ENCODE measurements around the gene LIPF. TPM values are rescaled to one million over a fixed set of nuclear protein-coding genes. Genes with fewer than 3 reads are reported as not detected.

Gene LIPF
- total RNA-seq, 1 experiment from 2014 or later = not detected

DNA sequence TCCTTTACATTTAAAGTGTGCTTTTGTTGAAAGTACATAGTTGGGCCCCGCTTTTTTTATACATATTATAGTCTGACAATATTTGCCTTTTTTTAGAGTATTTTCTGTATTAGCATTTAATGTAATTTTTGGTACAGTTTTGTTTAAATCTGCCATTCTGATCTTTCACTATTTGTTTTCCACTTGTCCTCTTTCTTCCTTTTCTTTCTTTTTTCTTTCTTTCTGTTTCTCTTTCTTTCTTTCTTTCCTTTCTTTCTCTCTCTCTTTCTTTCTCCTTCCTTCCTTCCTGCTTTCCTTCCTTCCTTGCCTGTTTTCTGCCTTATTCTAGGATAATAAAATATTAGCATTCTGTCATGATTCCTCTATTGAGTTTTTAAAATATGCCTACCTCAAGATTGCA, 51.3 kb downstream of the LIPF start:
- H3K27me3 Mint-ChIP-seq (ENCODE audit: insufficient read depth, unreplicated experiment) = peaks cover 8% of the 10 kb centered on the region
- Histone ChIP-seq H3K9me3 (no peaks in the 10 kb centered on the region), H3K4me1 (no peaks in the 10 kb centered on the region), H3K27me3 (replicated peaks; ENCODE audit: control insufficient read depth, insufficient read depth, low read length) (no peaks in the 10 kb centered on the region), H3K4me3 (ENCODE audit: low read depth, low read length) (no peak overlapping the region), H3K36me3 (ENCODE audit: control insufficient read depth, insufficient read depth, low read length) (no peaks in the 10 kb centered on the region)
- H3K4me3 Mint-ChIP-seq (ENCODE audit: unreplicated experiment) = no peak overlapping the region
- no TSS peak for BruUV-seq (replicated peaks)
- no peaks in the 10 kb centered on the region for H3K9me3 Mint-ChIP-seq (ENCODE audit: unreplicated experiment)
- intact Hi-C loops (cut with micrococcal nuclease; ENCODE audit: unreplicated experiment) = no loop called here
- no peak overlapping the region for H3K27ac Mint-ChIP-seq (ENCODE audit: unreplicated experiment)
- POLR2A ChIA-PET = no interaction called here
- H3K4me1 Mint-ChIP-seq (ENCODE audit: low read depth, unreplicated experiment) = peaks cover 9% of the 10 kb centered on the region
- DNase-seq = no peak
- TF ChIP-seq, protein P1, sequence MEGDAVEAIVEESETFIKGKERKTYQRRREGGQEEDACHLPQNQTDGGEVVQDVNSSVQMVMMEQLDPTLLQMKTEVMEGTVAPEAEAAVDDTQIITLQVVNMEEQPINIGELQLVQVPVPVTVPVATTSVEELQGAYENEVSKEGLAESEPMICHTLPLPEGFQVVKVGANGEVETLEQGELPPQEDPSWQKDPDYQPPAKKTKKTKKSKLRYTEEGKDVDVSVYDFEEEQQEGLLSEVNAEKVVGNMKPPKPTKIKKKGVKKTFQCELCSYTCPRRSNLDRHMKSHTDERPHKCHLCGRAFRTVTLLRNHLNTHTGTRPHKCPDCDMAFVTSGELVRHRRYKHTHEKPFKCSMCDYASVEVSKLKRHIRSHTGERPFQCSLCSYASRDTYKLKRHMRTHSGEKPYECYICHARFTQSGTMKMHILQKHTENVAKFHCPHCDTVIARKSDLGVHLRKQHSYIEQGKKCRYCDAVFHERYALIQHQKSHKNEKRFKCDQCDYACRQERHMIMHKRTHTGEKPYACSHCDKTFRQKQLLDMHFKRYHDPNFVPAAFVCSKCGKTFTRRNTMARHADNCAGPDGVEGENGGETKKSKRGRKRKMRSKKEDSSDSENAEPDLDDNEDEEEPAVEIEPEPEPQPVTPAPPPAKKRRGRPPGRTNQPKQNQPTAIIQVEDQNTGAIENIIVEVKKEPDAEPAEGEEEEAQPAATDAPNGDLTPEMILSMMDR (IDR thresholded peaks at IDR 0.05; ENCODE audit: insufficient read depth in 1 of 2, low read depth in 1 of 2, low read length in 1 of 2, severe bottlenecking in 1 of 2, unreplicated experiment in 1 of 2) = no peak
- H3K36me3 Mint-ChIP-seq (ENCODE audit: insufficient read depth, unreplicated experiment) = no peaks in the 10 kb centered on the region
- CTCF ChIA-PET = no interaction called here

DNA sequence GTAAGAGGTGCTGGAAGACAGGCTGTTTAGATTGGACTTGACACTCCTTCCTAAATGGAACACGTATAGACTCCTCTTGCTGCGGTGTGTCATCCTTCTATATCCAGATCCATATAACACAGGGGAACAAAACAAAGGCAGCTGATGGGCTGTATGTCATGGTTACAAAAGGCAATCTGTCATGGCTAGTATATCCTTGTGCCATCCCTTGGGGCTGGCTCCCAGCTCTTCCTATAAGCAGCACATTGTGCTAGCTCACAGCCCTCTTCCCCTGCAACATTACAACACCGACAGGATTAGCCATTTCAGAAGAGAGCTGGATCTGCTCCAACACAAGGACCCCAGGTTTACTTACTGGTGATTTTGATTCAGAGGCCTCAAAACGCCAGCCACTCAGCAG, 57.1 kb downstream of the LIPF start:
- H3K9me3 ChIP-seq = no peaks in the 10 kb centered on the region
- intact Hi-C loops (cut with micrococcal nuclease; ENCODE audit: unreplicated experiment) = no loop called here
- POLR2A ChIA-PET = no interaction called here
- H3K36me3 Mint-ChIP-seq (ENCODE audit: insufficient read depth, unreplicated experiment) = no peaks in the 10 kb centered on the region
- no TSS peak for BruUV-seq (replicated peaks)
- no peaks in the 10 kb centered on the region for H3K4me1 Mint-ChIP-seq (ENCODE audit: low read depth, unreplicated experiment)
- no peaks in the 10 kb centered on the region for H3K4me1 ChIP-seq
- TF ChIP-seq, protein P1 (IDR thresholded peaks at IDR 0.05; ENCODE audit: insufficient read depth in 1 of 2, low read depth in 1 of 2, low read length in 1 of 2, severe bottlenecking in 1 of 2, unreplicated experiment in 1 of 2) = no peak
- CTCF ChIA-PET = no interaction called here
- H3K27me3 Mint-ChIP-seq (ENCODE audit: insufficient read depth, unreplicated experiment) = peaks cover 12% of the 10 kb centered on the region
- no peak overlapping the region for H3K4me3 Mint-ChIP-seq (ENCODE audit: unreplicated experiment)
- no peak overlapping the region for H3K4me3 ChIP-seq (ENCODE audit: low read depth, low read length)
- H3K27ac Mint-ChIP-seq (ENCODE audit: unreplicated experiment) = no peak overlapping the region
- no peaks in the 10 kb centered on the region for H3K9me3 Mint-ChIP-seq (ENCODE audit: unreplicated experiment)
- DNase-seq = no peak
- H3K36me3 ChIP-seq (ENCODE audit: control insufficient read depth, insufficient read depth, low read length) = no peaks in the 10 kb centered on the region
- H3K27me3 ChIP-seq (replicated peaks; ENCODE audit: control insufficient read depth, insufficient read depth, low read length) = no peaks in the 10 kb centered on the region

DNA sequence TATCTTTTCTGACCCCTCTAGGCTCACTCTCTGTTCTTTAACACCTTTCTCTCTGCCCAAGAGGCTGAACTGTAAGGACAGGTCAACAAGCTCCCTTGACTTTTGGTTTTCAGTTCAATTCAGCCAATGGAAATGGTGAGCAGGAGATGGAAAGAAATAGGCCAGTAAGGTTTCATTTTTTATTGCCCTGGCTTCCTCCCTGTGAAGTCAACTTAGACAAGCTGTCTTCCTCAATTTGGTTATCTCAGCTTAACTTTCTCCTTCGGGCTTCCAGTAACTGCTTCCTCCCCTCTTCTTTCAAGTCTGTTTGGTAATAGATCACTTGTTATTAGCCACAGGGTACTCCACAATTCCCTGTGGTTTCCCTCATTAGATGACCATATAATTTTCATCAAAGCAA, 61.6 kb downstream of the LIPF start:
- no peaks in the 10 kb centered on the region for H3K27me3 ChIP-seq (replicated peaks; ENCODE audit: control insufficient read depth, insufficient read depth, low read length)
- Mint-ChIP-seq H3K4me3 (ENCODE audit: unreplicated experiment) (no peak overlapping the region), H3K9me3 (ENCODE audit: unreplicated experiment) (no peaks in the 10 kb centered on the region), H3K27me3 (ENCODE audit: insufficient read depth, unreplicated experiment) (peaks cover 8% of the 10 kb centered on the region), H3K27ac (ENCODE audit: unreplicated experiment) (no peak overlapping the region), H3K36me3 (ENCODE audit: insufficient read depth, unreplicated experiment) (no peaks in the 10 kb centered on the region), H3K4me1 (ENCODE audit: low read depth, unreplicated experiment) (no peaks in the 10 kb centered on the region)
- TF ChIP-seq, protein P1 (IDR thresholded peaks at IDR 0.05; ENCODE audit: insufficient read depth in 1 of 2, low read depth in 1 of 2, low read length in 1 of 2, severe bottlenecking in 1 of 2, unreplicated experiment in 1 of 2) = no peak
- no peaks in the 10 kb centered on the region for H3K4me1 ChIP-seq
- intact Hi-C loops (cut with micrococcal nuclease; ENCODE audit: unreplicated experiment) = loop anchor here (5.0 kb wide), 1 partner anchor 38 kb away; no protein-coding TSS in a partner anchor
- no peaks in the 10 kb centered on the region for H3K9me3 ChIP-seq
- no peaks in the 10 kb centered on the region for H3K36me3 ChIP-seq (ENCODE audit: control insufficient read depth, insufficient read depth, low read length)
- H3K4me3 ChIP-seq (ENCODE audit: low read depth, low read length) = no peak overlapping the region
- CTCF ChIA-PET = no interaction called here
- DNase-seq = no peak
- BruUV-seq (replicated peaks) = no TSS peak
- POLR2A ChIA-PET = no interaction called here

Data from Caco-2 (cell line).